ENCODE data around the gene CLEC4G.

- TF ChIP-seq CTCF (conservative IDR thresholded peaks at IDR 0.05) (no peak), ZFX (IDR thresholded peaks at IDR 0.05) (no peak)
These were observed 34.1 kb downstream of the CLEC4G start for GRCh38 chr19:7697721-7698287.

Measured in C4-2B (cell line).